HEK293 (cell line): ENCODE measurements around the gene FER1L5.

Experiments
- CTCF ChIA-PET: fragments of 350-600 bp; formaldehyde crosslinking; extraction: SDS; loops from one replicate; lab custom pipeline; 2021; ENCODE audit warnings: antibody characterized with exemption; lab: Yijun Ruan, JAX
- POLR2A ChIA-PET: fragments of 300-600 bp; formaldehyde crosslinking; extraction: SDS; loops from one replicate; lab custom pipeline; 2020; ENCODE audit warnings: antibody characterized with exemption, inconsistent platforms; lab: Yijun Ruan, JAX
- H3K27ac ChIP-seq: fragments of 200-500 bp; sonication (Bioruptor generic); 2 replicates; pipeline ENCODE4 v1.5.1; 2014; ENCODE audit warnings: low read depth, low read length, control low read depth, inconsistent platforms; ENCODE audit errors: extremely low read depth
- H3K36me3 ChIP-seq, 2 experiments: fragments of 200-500 bp in 1 of 2; sonication (Bioruptor generic) in 1 of 2; 1 replicate in 1 of 2; 2 replicates in 1 of 2; pipeline ENCODE4 v1.5.1; 2014 to 2017; ENCODE audit warnings: inconsistent platforms in 2 of 2, low read length in 2 of 2; ENCODE audit not compliant: control insufficient read depth in 2 of 2, insufficient read depth in 1 of 2
- H3K4me1 ChIP-seq: fragments of 200-500 bp; sonication (Bioruptor generic); 2 replicates; pipeline ENCODE4 v1.5.1; 2014; ENCODE audit warnings: mild to moderate bottlenecking, low read length, inconsistent platforms; ENCODE audit not compliant: control insufficient read depth, insufficient read depth
- H3K4me3 ChIP-seq: 2 replicates; pipeline ENCODE4 v1.5.1; 2011; ENCODE audit warnings: low read depth, mild to moderate bottlenecking, control low read depth, low read length, moderate library complexity
- H3K9me3 ChIP-seq: fragments of 200-500 bp; sonication (Bioruptor generic); 2 replicates; pipeline ENCODE4 v1.5.1; 2014; ENCODE audit warnings: low read depth, low read length, inconsistent platforms; ENCODE audit not compliant: control insufficient read depth, insufficient read depth
- EGR2 ChIP-seq: fragments of 450-650 bp; formaldehyde crosslinking; IDR thresholded peaks from 2 replicates; pipeline ENCODE4 v1.5.1; 2016; ENCODE audit warnings: low read depth, missing biosample characterization, missing genetic modification characterization
- GLIS1 ChIP-seq: fragments of 450-650 bp; formaldehyde crosslinking; IDR thresholded peaks from 2 replicates; pipeline ENCODE4 v1.5.1; 2016; ENCODE audit warnings: missing biosample characterization, missing genetic modification characterization
- GLIS2 ChIP-seq: fragments of 450-650 bp; formaldehyde crosslinking; IDR thresholded peaks from 2 replicates; pipeline ENCODE4 v1.5.1; 2016; ENCODE audit warnings: missing biosample characterization, missing genetic modification characterization
- KLF10 ChIP-seq: fragments of 450-650 bp; IDR thresholded peaks from 2 replicates; pipeline ENCODE4 v1.5.1; 2018; ENCODE audit warnings: missing biosample characterization, mild to moderate bottlenecking, missing genetic modification characterization
- KLF8 ChIP-seq: fragments of 450-650 bp; formaldehyde crosslinking; IDR thresholded peaks from 2 replicates; pipeline ENCODE4 v1.5.1; 2016; ENCODE audit warnings: missing biosample characterization, missing genetic modification characterization
- KLF9 ChIP-seq: fragments of 450-650 bp; formaldehyde crosslinking; IDR thresholded peaks from 2 replicates; pipeline ENCODE4 v1.5.1; 2016; ENCODE audit warnings: missing biosample characterization, missing genetic modification characterization, low read depth
- PRDM10 ChIP-seq: fragments of 450-650 bp; formaldehyde crosslinking; IDR thresholded peaks from 2 replicates; pipeline ENCODE4 v1.5.1; 2016; ENCODE audit warnings: missing biosample characterization, missing genetic modification characterization
- SP2 ChIP-seq: fragments of 450-650 bp; formaldehyde crosslinking; IDR thresholded peaks from 2 replicates; pipeline ENCODE4 v1.5.1; 2016; ENCODE audit warnings: missing biosample characterization, missing genetic modification characterization
- SP7 ChIP-seq: fragments of 450-650 bp; formaldehyde crosslinking; IDR thresholded peaks from 2 replicates; pipeline ENCODE4 v1.5.1; 2016; ENCODE audit warnings: missing biosample characterization, missing genetic modification characterization
- YY1 ChIP-seq: fragments of 450-650 bp; formaldehyde crosslinking; IDR thresholded peaks from 2 replicates; pipeline ENCODE4 v1.5.1; 2018; ENCODE audit warnings: missing biosample characterization, missing genetic modification characterization
- YY2 ChIP-seq: fragments of 450-650 bp; formaldehyde crosslinking; IDR thresholded peaks from 2 replicates; pipeline ENCODE4 v1.5.1; 2016; ENCODE audit warnings: missing biosample characterization, missing genetic modification characterization
- ZBTB7A ChIP-seq: fragments of 450-650 bp; formaldehyde crosslinking; IDR thresholded peaks from 2 replicates; pipeline ENCODE4 v1.5.1; 2016; ENCODE audit warnings: low read depth, missing biosample characterization, missing genetic modification characterization
- ZEB2 ChIP-seq: fragments of 450-650 bp; formaldehyde crosslinking; IDR thresholded peaks from 2 replicates; pipeline ENCODE4 v1.5.1; 2016; ENCODE audit warnings: missing biosample characterization, missing genetic modification characterization
- ZIC2 ChIP-seq: fragments of 450-650 bp; formaldehyde crosslinking; IDR thresholded peaks from 2 replicates; pipeline ENCODE4 v1.5.1; 2016; ENCODE audit warnings: missing biosample characterization, missing genetic modification characterization
- ZNF10 ChIP-seq: fragments of 450-650 bp; formaldehyde crosslinking; IDR thresholded peaks from 2 replicates; pipeline ENCODE4 v1.5.1; 2017; ENCODE audit warnings: missing biosample characterization, missing genetic modification characterization
- ZNF155 ChIP-seq: fragments of 450-650 bp; formaldehyde crosslinking; IDR thresholded peaks from 2 replicates; pipeline ENCODE4 v1.5.1; 2016; ENCODE audit warnings: missing biosample characterization, missing genetic modification characterization
- ZNF18 ChIP-seq: fragments of 450-650 bp; formaldehyde crosslinking; IDR thresholded peaks from 2 replicates; pipeline ENCODE4 v1.5.1; 2016; ENCODE audit warnings: missing biosample characterization, missing genetic modification characterization
- ZNF2 ChIP-seq: fragments of 450-650 bp; formaldehyde crosslinking; IDR thresholded peaks from 2 replicates; pipeline ENCODE4 v1.5.1; 2016; ENCODE audit warnings: missing biosample characterization, missing genetic modification characterization
- ZNF211 ChIP-seq: fragments of 450-650 bp; formaldehyde crosslinking; IDR thresholded peaks from 2 replicates; pipeline ENCODE4 v1.5.1; 2016; ENCODE audit warnings: low read depth, missing biosample characterization, missing genetic modification characterization
- ZNF23 ChIP-seq: fragments of 450-650 bp; formaldehyde crosslinking; IDR thresholded peaks from 2 replicates; pipeline ENCODE4 v1.5.1; 2016; ENCODE audit warnings: missing biosample characterization, missing genetic modification characterization, borderline replicate concordance
- ZNF335 ChIP-seq: fragments of 450-650 bp; formaldehyde crosslinking; conservative IDR thresholded peaks from 2 replicates; pipeline ENCODE4 v1.5.1; 2016; ENCODE audit warnings: missing biosample characterization, missing genetic modification characterization
- ZNF394 ChIP-seq: fragments of 450-650 bp; formaldehyde crosslinking; IDR thresholded peaks from 2 replicates; pipeline ENCODE4 v1.5.1; 2016; ENCODE audit warnings: missing biosample characterization, missing genetic modification characterization, mild to moderate bottlenecking, moderate library complexity, borderline replicate concordance
- ZNF416 ChIP-seq: fragments of 450-650 bp; formaldehyde crosslinking; IDR thresholded peaks from 2 replicates; pipeline ENCODE4 v1.5.1; 2016; ENCODE audit warnings: missing biosample characterization, missing genetic modification characterization
- ZNF423 ChIP-seq: fragments of 450-650 bp; formaldehyde crosslinking; IDR thresholded peaks from 2 replicates; pipeline ENCODE4 v1.5.1; 2016; ENCODE audit warnings: missing biosample characterization, missing genetic modification characterization
- ZNF548 ChIP-seq: fragments of 450-650 bp; formaldehyde crosslinking; IDR thresholded peaks from 2 replicates; pipeline ENCODE4 v1.5.1; 2016; ENCODE audit warnings: missing biosample characterization, missing genetic modification characterization
- ZNF596 ChIP-seq: fragments of 450-650 bp; IDR thresholded peaks from 2 replicates; pipeline ENCODE4 v1.5.0; 2018; ENCODE audit warnings: missing biosample characterization, mild to moderate bottlenecking, missing genetic modification characterization, moderate library complexity
- ZNF623 ChIP-seq: fragments of 450-650 bp; formaldehyde crosslinking; IDR thresholded peaks from 2 replicates; pipeline ENCODE4 v1.5.1; 2016; ENCODE audit warnings: missing biosample characterization, missing genetic modification characterization
- ZNF692 ChIP-seq: fragments of 450-650 bp; formaldehyde crosslinking; IDR thresholded peaks from 2 replicates; pipeline ENCODE4 v1.5.1; 2016; ENCODE audit warnings: missing biosample characterization, missing genetic modification characterization
- ZSCAN16 ChIP-seq: fragments of 450-650 bp; formaldehyde crosslinking; IDR thresholded peaks from 2 replicates; pipeline ENCODE4 v1.5.1; 2016; ENCODE audit warnings: missing biosample characterization, missing genetic modification characterization
- ZXDB ChIP-seq: fragments of 450-650 bp; formaldehyde crosslinking; IDR thresholded peaks from 2 replicates; pipeline ENCODE4 v1.5.1; 2016; ENCODE audit warnings: missing biosample characterization, missing genetic modification characterization

The FER1L5 gene

GRCh38 chr2:96739633-96740428, 97.3 kb downstream of the FER1L5 start, which contains the start of gene LMAN2L:
Gene LMAN2L (minus strand): TSS chr2:96740064. CDS start chr2:96740040, 24 bp downstream.
- no peaks in the 10 kb centered on the region for H3K9me3 ChIP-seq
- ChIA-PET POLR2A (interaction anchor here (0.8 kb wide), 1 partner anchor 21 kb away, joined by 6 read pairs; the partner anchor contains the start of gene CNNM4), CTCF (interaction anchor here (0.5 to 0.7 kb wide), 3 partner anchors 15 to 100 kb away, joined by 3 to 4 read pairs (median 4); no protein-coding TSS in a partner anchor)
- H3K4me1 ChIP-seq = 0 out of 2 replicates have a peak, but pooled peaks cover 2% of the 10 kb centered on the region
- H3K27ac ChIP-seq = peak within 1 kb of the TSS; percentile 48
- H3K36me3 ChIP-seq = peaks cover 14 to 33% of the 10 kb centered on the region in 2 experiments
- H3K4me3 ChIP-seq = peak within 1 kb of the TSS; percentile 90
- TF ChIP-seq ZNF423 (no peak), ZBTB7A (tag by site-specific recombination) (peak; percentile 53; the same call in 1 of the 2 replicates), GLIS2 (tag by site-specific recombination) (peak; percentile 94), ZNF416 (tag by site-specific recombination) (no peak), ZNF23 (no peak), ZNF211 (no peak), ZNF548 (tag by site-specific recombination) (no peak), ZNF2 (no peak), YY2 (tag by site-specific recombination) (peak; percentile 81), KLF8 (tag by site-specific recombination) (0 out of 2 replicates have a peak, but pooled peaks have one; percentile 18), EGR2 (tag by site-specific recombination) (no peak), GLIS1 (tag by site-specific recombination) (peak; percentile 64), SP2 (tag by site-specific recombination) (peak; percentile 95), ZNF596 (tag by site-specific recombination) (no peak), ZNF335 (tag by site-specific recombination) (peak; percentile 84), ZXDB (tag by site-specific recombination) (peak; percentile 50; the same call in 1 of the 2 replicates), ZNF394 (no peak), ZNF10 (tag by site-specific recombination) (no peak), YY1 (tag by site-specific recombination) (peak; percentile 66; the same call in 1 of the 2 replicates), SP7 (no peak), ZNF692 (tag by site-specific recombination) (peak; percentile 87), ZEB2 (tag by site-specific recombination) (no peak), PRDM10 (peak; percentile 61), KLF9 (tag by site-specific recombination) (no peak), ZNF623 (tag by site-specific recombination) (no peak), ZSCAN16 (tag by site-specific recombination) (no peak), KLF10 (tag by site-specific recombination) (peak; percentile 40; the same call in 1 of the 2 replicates), ZNF155 (tag by site-specific recombination) (no peak), ZIC2 (tag by site-specific recombination) (no peak), ZNF18 (tag by site-specific recombination) (no peak)
